Stimulated activated CD4-positive, alpha-beta T cell treated with anti-CD3 and anti-CD28 coated beads, Interleukin-4, amount 100 ng/mL, for 24 hours (primary cell): ENCODE measurements around the gene ZBTB7B.

Experiments used
- DNase-seq: peaks from one replicate; pipeline ENCODE4 v3.0.0-alpha.2; 2020

ZBTB7B gene

GRCh38 chr1:155063550-155064110, 61.0 kb downstream of the ZBTB7B start, which contains the start of gene EFNA4:
TSS of gene EFNA4 (plus strand) at chr1:155063740. CDS start at chr1:155063824, 84 bp downstream.
- peak; percentile 86 for DNase-seq

DNA sequence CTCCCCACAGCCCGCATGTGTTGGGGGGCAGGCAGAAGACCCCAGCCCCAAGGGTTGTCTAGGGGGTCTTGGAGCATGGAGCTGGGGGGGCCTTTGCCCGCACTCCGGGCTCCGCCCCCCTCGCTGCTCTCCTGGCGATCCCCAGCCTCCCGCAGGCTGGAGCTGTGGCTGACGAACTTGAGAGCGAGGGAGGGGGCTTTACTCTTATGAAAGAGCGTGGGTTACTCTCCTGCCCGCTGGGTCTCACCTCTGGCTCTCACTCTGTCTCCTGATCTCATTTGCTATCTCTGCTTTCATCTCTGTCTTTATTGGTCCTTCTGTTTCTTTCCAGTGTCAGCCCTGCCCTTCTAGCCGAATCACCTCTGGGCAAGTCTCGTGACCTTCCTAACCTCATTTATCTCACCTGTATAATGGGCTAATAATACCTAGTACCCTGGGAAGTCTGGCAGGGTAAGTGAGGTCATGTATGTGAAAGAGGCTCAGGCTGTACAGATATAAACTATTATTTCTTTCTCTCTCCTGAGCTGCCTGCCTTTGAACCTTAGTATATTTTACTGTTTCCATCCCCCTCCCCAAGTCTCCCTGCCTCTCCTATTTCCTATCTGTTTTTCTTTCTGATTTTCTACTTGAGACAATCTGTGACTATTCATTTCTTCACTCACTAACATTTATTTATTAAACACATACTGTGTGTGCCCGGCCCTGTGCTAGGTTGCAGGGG, 61.7 kb downstream of the ZBTB7B start:
- DNase-seq = no peak

- DNase-seq = no peak
Observed at GRCh38 chr1:155064832-155065429, 62.3 kb downstream of the ZBTB7B start.

GRCh38 chr1:155066777-155067176, 64.2 kb downstream of the ZBTB7B start:
- no peak for DNase-seq
